HepG2 (cell line): ENCODE data around the gene EWSR1.

Experiments used
- ZNF775 ChIP-seq: sonication (generic); formaldehyde crosslinking; IDR thresholded peaks from 2 replicates; pipeline ENCODE4 v1.4.0; 2020; ENCODE audit warnings: missing genetic modification reagents, mild to moderate bottlenecking, moderate library complexity, borderline replicate concordance
- TF ChIP-seq, protein P1 (sequence below): IDR thresholded peaks from 2 replicates; pipeline ENCODE4 v1.6.1; 2018; ENCODE audit warnings: missing genetic modification reagents, mild to moderate bottlenecking, missing compliant biosample characterization
- TF ChIP-seq, protein P2 (sequence below): sonication (generic); formaldehyde crosslinking; IDR thresholded peaks from 2 replicates; pipeline ENCODE4 v1.9.0; 2021; ENCODE audit warnings: missing genetic modification reagents, borderline replicate concordance

DNA sequence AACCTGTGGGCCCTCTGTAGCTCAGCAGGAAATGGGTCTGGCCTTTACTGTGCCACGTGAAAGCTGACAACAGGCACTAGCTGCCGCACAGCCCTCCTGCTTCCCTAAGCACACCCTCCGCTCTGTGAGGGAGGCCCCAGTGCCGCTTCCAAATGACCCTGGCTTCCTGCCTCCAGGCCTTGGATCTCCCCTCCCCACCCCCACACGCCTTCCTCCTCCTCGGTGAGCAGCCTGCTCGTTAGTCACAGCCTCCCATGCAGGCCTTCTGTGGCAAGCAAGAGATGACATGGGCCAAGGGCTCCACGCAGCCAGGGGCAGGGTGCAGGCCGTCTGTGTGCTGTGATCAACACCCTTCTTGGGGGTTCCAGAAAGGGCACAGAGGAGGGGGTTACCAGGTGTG, 62.7 kb downstream of the EWSR1 start:
- TF ChIP-seq ZNF775 (CRISPR knock-in tag), result no peak
- TF ChIP-seq, protein P1, sequence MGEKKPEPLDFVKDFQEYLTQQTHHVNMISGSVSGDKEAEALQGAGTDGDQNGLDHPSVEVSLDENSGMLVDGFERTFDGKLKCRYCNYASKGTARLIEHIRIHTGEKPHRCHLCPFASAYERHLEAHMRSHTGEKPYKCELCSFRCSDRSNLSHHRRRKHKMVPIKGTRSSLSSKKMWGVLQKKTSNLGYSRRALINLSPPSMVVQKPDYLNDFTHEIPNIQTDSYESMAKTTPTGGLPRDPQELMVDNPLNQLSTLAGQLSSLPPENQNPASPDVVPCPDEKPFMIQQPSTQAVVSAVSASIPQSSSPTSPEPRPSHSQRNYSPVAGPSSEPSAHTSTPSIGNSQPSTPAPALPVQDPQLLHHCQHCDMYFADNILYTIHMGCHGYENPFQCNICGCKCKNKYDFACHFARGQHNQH (CRISPR knock-in tag), result no peak
- TF ChIP-seq, protein P2, sequence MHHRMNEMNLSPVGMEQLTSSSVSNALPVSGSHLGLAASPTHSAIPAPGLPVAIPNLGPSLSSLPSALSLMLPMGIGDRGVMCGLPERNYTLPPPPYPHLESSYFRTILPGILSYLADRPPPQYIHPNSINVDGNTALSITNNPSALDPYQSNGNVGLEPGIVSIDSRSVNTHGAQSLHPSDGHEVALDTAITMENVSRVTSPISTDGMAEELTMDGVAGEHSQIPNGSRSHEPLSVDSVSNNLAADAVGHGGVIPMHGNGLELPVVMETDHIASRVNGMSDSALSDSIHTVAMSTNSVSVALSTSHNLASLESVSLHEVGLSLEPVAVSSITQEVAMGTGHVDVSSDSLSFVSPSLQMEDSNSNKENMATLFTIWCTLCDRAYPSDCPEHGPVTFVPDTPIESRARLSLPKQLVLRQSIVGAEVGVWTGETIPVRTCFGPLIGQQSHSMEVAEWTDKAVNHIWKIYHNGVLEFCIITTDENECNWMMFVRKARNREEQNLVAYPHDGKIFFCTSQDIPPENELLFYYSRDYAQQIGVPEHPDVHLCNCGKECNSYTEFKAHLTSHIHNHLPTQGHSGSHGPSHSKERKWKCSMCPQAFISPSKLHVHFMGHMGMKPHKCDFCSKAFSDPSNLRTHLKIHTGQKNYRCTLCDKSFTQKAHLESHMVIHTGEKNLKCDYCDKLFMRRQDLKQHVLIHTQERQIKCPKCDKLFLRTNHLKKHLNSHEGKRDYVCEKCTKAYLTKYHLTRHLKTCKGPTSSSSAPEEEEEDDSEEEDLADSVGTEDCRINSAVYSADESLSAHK (CRISPR knock-in tag), result no peak
